ENCODE data around the gene GTPBP2. TPM values are rescaled to one million over a fixed set of nuclear protein-coding genes. Genes with fewer than 3 reads are reported as not detected.
"Not testable (repeated sequence)": the region's sequence is repeated elsewhere in the genome, so short reads cannot be mapped to it uniquely, and the experiment has no call there.

Gene GTPBP2
- polyA plus RNA-seq, 3 donors: 3.6 to 120 (median 4.9) TPM

GRCh38 chr6:43658161-43658560 lies 29.1 kb upstream of the GTPBP2 start:
- Mint-ChIP-seq H3K9me3 (peaks cover 0 to 21% (median 13%) of the 10 kb centered on the region in 7 donors), H3K27ac (no peak overlapping the region), H3K36me3 (no peaks in the 10 kb centered on the region), H3K4me3 (no peak overlapping the region), H3K4me1 (peaks cover 1% of the 10 kb centered on the region), H3K27me3 (ENCODE audit: low read depth in 3 of 3) (peaks cover 0 to 3% (median 2%) of the 10 kb centered on the region in 3 donors)
- Histone ChIP-seq H3K4me2 (replicated peaks; ENCODE audit: extremely low read depth, low read length, poor library complexity, severe bottlenecking) (no peak overlapping the region), H3K9ac (ENCODE audit: insufficient read depth, low read length, poor library complexity, severe bottlenecking) (no peak overlapping the region), H3K4me3 (replicated peaks in 1 of 3; ENCODE audit: low read depth in 2 of 3, low read length in 3 of 3) (no peak overlapping the region), H2AFZ (ENCODE audit: insufficient read depth, low read depth, low read length, poor library complexity, severe bottlenecking) (no peak overlapping the region), H3K79me2 (ENCODE audit: insufficient read depth, low read length) (no peaks in the 10 kb centered on the region), H3K27ac (ENCODE audit: low read depth in 1 of 2, low read length in 2 of 2) (no peak overlapping the region), H3K9me3 (replicated peaks in 1 of 2; ENCODE audit: control insufficient read depth in 1 of 2, insufficient read depth in 1 of 2, low read length in 2 of 2) (no peaks in the 10 kb centered on the region), H3K27me3 (ENCODE audit: control insufficient read depth in 2 of 2, insufficient read depth in 2 of 2, low read length in 2 of 2) (no peaks in the 10 kb centered on the region), H4K20me1 (ENCODE audit: insufficient read depth, low read length) (no peaks in the 10 kb centered on the region), H3K36me3 (replicated peaks in 1 of 2; ENCODE audit: control insufficient read depth in 1 of 2, insufficient read depth in 2 of 2, low read length in 2 of 2) (no peaks in the 10 kb centered on the region), H3K4me1 (ENCODE audit: control insufficient read depth in 1 of 2, insufficient read depth in 2 of 2, low read length in 2 of 2) (no peaks in the 10 kb centered on the region)
- intact Hi-C loops (cut with micrococcal nuclease): no loop called here
- WGBS (ENCODE audit: insufficient coverage): no CpG with 5 or more reads among the region's 9 CpGs
- DNase-seq: no peak
- no peak for TF ChIP-seq CTCF (IDR thresholded peaks at IDR 0.05)

GRCh38 chr6:43657221-43657802 lies 28.2 kb upstream of the GTPBP2 start:
- Histone ChIP-seq H3K27me3 (ENCODE audit: control insufficient read depth in 2 of 2, insufficient read depth in 2 of 2, low read length in 2 of 2) (no peaks in the 10 kb centered on the region), H3K9ac (ENCODE audit: insufficient read depth, low read length, poor library complexity, severe bottlenecking) (no peak overlapping the region), H3K4me2 (replicated peaks; ENCODE audit: extremely low read depth, low read length, poor library complexity, severe bottlenecking) (no peak overlapping the region), H2AFZ (ENCODE audit: insufficient read depth, low read depth, low read length, poor library complexity, severe bottlenecking) (no peak overlapping the region), H3K4me1 (ENCODE audit: control insufficient read depth in 1 of 2, insufficient read depth in 2 of 2, low read length in 2 of 2) (no peaks in the 10 kb centered on the region), H3K27ac (ENCODE audit: low read depth in 1 of 2, low read length in 2 of 2) (no peak overlapping the region), H4K20me1 (ENCODE audit: insufficient read depth, low read length) (no peaks in the 10 kb centered on the region), H3K36me3 (replicated peaks in 1 of 2; ENCODE audit: control insufficient read depth in 1 of 2, insufficient read depth in 2 of 2, low read length in 2 of 2) (no peaks in the 10 kb centered on the region), H3K79me2 (ENCODE audit: insufficient read depth, low read length) (no peaks in the 10 kb centered on the region), H3K9me3 (replicated peaks in 1 of 2; ENCODE audit: control insufficient read depth in 1 of 2, insufficient read depth in 1 of 2, low read length in 2 of 2) (no peaks in the 10 kb centered on the region), H3K4me3 (replicated peaks in 1 of 3; ENCODE audit: low read depth in 2 of 3, low read length in 3 of 3) (no peak overlapping the region)
- DNase-seq: no peak
- H3K36me3 Mint-ChIP-seq: no peaks in the 10 kb centered on the region
- intact Hi-C loops (cut with micrococcal nuclease): no loop called here
- TF ChIP-seq CTCF (IDR thresholded peaks at IDR 0.05): no peak
- H3K9me3 Mint-ChIP-seq: peaks cover 0 to 21% (median 13%) of the 10 kb centered on the region in 7 donors
- no peak overlapping the region for H3K27ac Mint-ChIP-seq
- H3K4me1 Mint-ChIP-seq: peaks cover 1% of the 10 kb centered on the region
- no CpG with 5 or more reads among the region's 3 CpGs for WGBS (ENCODE audit: insufficient coverage)
- H3K4me3 Mint-ChIP-seq: no peak overlapping the region
- peaks cover 0 to 5% (median 2%) of the 10 kb centered on the region in 3 donors for H3K27me3 Mint-ChIP-seq (ENCODE audit: low read depth in 3 of 3)

- H3K4me1 ChIP-seq (ENCODE audit: control insufficient read depth in 1 of 2, insufficient read depth in 2 of 2, low read length in 2 of 2); H3K79me2 ChIP-seq (ENCODE audit: insufficient read depth, low read length); H3K4me1 Mint-ChIP-seq; H3K27me3 Mint-ChIP-seq (ENCODE audit: low read depth in 3 of 3); H3K27ac Mint-ChIP-seq; H3K4me3 ChIP-seq (replicated peaks in 1 of 3; ENCODE audit: low read depth in 2 of 3, low read length in 3 of 3); H3K36me3 Mint-ChIP-seq; H3K27ac ChIP-seq (ENCODE audit: low read depth in 1 of 2, low read length in 2 of 2); H2AFZ ChIP-seq (ENCODE audit: insufficient read depth, low read depth, low read length, poor library complexity, severe bottlenecking); H3K4me3 Mint-ChIP-seq; H3K9me3 ChIP-seq (replicated peaks in 1 of 2; ENCODE audit: control insufficient read depth in 1 of 2, insufficient read depth in 1 of 2, low read length in 2 of 2); DNase-seq; H3K9me3 Mint-ChIP-seq; H4K20me1 ChIP-seq (ENCODE audit: insufficient read depth, low read length); H3K27me3 ChIP-seq (ENCODE audit: control insufficient read depth in 2 of 2, insufficient read depth in 2 of 2, low read length in 2 of 2); H3K36me3 ChIP-seq (replicated peaks in 1 of 2; ENCODE audit: control insufficient read depth in 1 of 2, insufficient read depth in 2 of 2, low read length in 2 of 2); H3K9ac ChIP-seq (ENCODE audit: insufficient read depth, low read length, poor library complexity, severe bottlenecking); H3K4me2 ChIP-seq (replicated peaks; ENCODE audit: extremely low read depth, low read length, poor library complexity, severe bottlenecking); intact Hi-C loops (cut with micrococcal nuclease): not testable (repeated sequence)
- WGBS (ENCODE audit: insufficient coverage): 86% methylated on average over 1 of the region's 2 CpGs
Observed at GRCh38 chr6:43652822-43653221, 23.8 kb upstream of the GTPBP2 start.
